Hepatocyte (in vitro differentiated cells): ENCODE data around the gene DEFB114. TPM values are rescaled to one million over a fixed set of nuclear protein-coding genes. Genes with fewer than 3 reads are reported as not detected.

Experiments
- DNase-seq: peaks from one replicate; pipeline ENCODE4 v3.0.0-alpha.2; 2016; ENCODE audit warnings: low spot score
- H2AFZ ChIP-seq: fragments of 200-600 bp; sonication (generic); 2 replicates; pipeline ENCODE4 v1.6.0; 2016; ENCODE audit warnings: antibody characterized with exemption, mild to moderate bottlenecking
- H3K27ac ChIP-seq: fragments of 200-600 bp; sonication (generic); 2 replicates; pipeline ENCODE4 v1.5.1; 2016; ENCODE audit warnings: mild to moderate bottlenecking
- H3K27me3 ChIP-seq: fragments of 200-600 bp; sonication (generic); 2 replicates; pipeline ENCODE4 v1.6.1; 2016
- H3K36me3 ChIP-seq: fragments of 200-600 bp; sonication (generic); replicated peaks from 2 replicates; pipeline ENCODE4 v1.5.1; 2016; ENCODE audit warnings: low read depth; ENCODE audit not compliant: insufficient read depth
- H3K4me1 ChIP-seq: fragments of 200-600 bp; sonication (generic); 2 replicates; pipeline ENCODE4 v1.5.1; 2016; ENCODE audit warnings: mild to moderate bottlenecking, moderate library complexity; ENCODE audit not compliant: insufficient read depth
- H3K4me2 ChIP-seq: fragments of 200-600 bp; sonication (generic); 2 replicates; pipeline ENCODE4 v1.6.0; 2016
- H3K4me3 ChIP-seq: fragments of 200-600 bp; sonication (generic); 2 replicates; pipeline ENCODE4 v1.5.1; 2016; ENCODE audit warnings: mild to moderate bottlenecking
- H3K79me2 ChIP-seq: fragments of 200-600 bp; sonication (generic); 2 replicates; pipeline ENCODE4 v1.6.0; 2017; ENCODE audit warnings: mild to moderate bottlenecking
- H3K9me2 ChIP-seq: fragments of 200-600 bp; sonication (generic); replicated peaks from 2 replicates; pipeline ENCODE4 v1.6.0; 2017; ENCODE audit warnings: mild to moderate bottlenecking; ENCODE audit not compliant: insufficient read depth
- H3K9me3 ChIP-seq: fragments of 200-600 bp; sonication (generic); 2 replicates; pipeline ENCODE4 v1.5.1; 2016; ENCODE audit warnings: low read depth, mild to moderate bottlenecking
- H4K20me1 ChIP-seq: fragments of 200-600 bp; sonication (generic); 2 replicates; pipeline ENCODE4 v1.6.0; 2016; ENCODE audit warnings: mild to moderate bottlenecking; ENCODE audit not compliant: insufficient read depth, poor library complexity, severe bottlenecking
- CTCF ChIP-seq: fragments of 200-600 bp; sonication (generic); IDR thresholded peaks from 2 replicates; pipeline ENCODE4 v1.5.1; 2016; ENCODE audit warnings: antibody characterized with exemption, mild to moderate bottlenecking; ENCODE audit not compliant: poor library complexity
- EZH2 ChIP-seq: fragments of 200-600 bp; sonication (generic); IDR thresholded peaks from 2 replicates; pipeline ENCODE4 v1.6.1; 2016; ENCODE audit warnings: antibody characterized with exemption, mild to moderate bottlenecking, borderline replicate concordance
- EZH2phosphoT487 ChIP-seq: fragments of 200-600 bp; sonication (generic); IDR thresholded peaks from one replicate; pipeline ENCODE4 v1.6.1; 2018; ENCODE audit warnings: antibody characterized with exemption, mild to moderate bottlenecking, low read depth, moderate library complexity; ENCODE audit not compliant: unreplicated experiment, severe bottlenecking
- WGBS: methylation state at CpG from one replicate; pipeline ENCODE4 v1.1.6; 2016; ENCODE audit warnings: low lambda C conversion rate; ENCODE audit errors: missing lambda C conversion rate; 5-methylcytosine and 5-hydroxymethylcytosine counted together
- polyA plus RNA-seq: library from polyadenylated mRNA; unstranded; fragments of >200 nt; fragmentation: Nextera tagmentation; extraction: Ambion mirVana; gene quantifications from 2 replicates; pipeline ENCODE4 v1.2.1, GENCODE V29; 2016
- total RNA-seq: library from RNA; depleted of rRNA; stranded (reverse); fragments of >200 nt; gene quantifications from 2 replicates; pipeline ENCODE4 v1.2.3, GENCODE V29; 2014

Gene DEFB114
- total and polyA plus RNA-seq, 2 experiments from 2014 or later: not detected

- H3K4me3 ChIP-seq: no peak overlapping the region
- no peak for TF ChIP-seq CTCF
- TF ChIP-seq EZH2: no peak
- TF ChIP-seq EZH2phosphoT487: no peak
These were observed 30.4 kb downstream of the DEFB114 start for GRCh38 chr6:49933526-49933925.

GRCh38 chr6:49929340-49929739, 34.6 kb downstream of the DEFB114 start:
- TF ChIP-seq CTCF: no peak
- TF ChIP-seq EZH2phosphoT487: peak; percentile 56
- no peak for TF ChIP-seq EZH2
- DNase-seq: no peak
- no peaks in the 10 kb centered on the region for H3K79me2 ChIP-seq
- H3K4me2 ChIP-seq: no peak overlapping the region
- H3K27ac ChIP-seq: no peak overlapping the region
- no peaks in the 10 kb centered on the region for H3K9me2 ChIP-seq
- H3K36me3 ChIP-seq: no peaks in the 10 kb centered on the region
- H2AFZ ChIP-seq: no peak overlapping the region
- no peaks in the 10 kb centered on the region for H4K20me1 ChIP-seq
- H3K4me3 ChIP-seq: no peak overlapping the region
- H3K9me3 ChIP-seq: no peaks in the 10 kb centered on the region
- H3K27me3 ChIP-seq: no peaks in the 10 kb centered on the region
- no peaks in the 10 kb centered on the region for H3K4me1 ChIP-seq

More at GRCh38 chr6:49933526-49933925, 30.4 kb downstream of the DEFB114 start:
- no peak overlapping the region for H3K4me2 ChIP-seq
- H4K20me1 ChIP-seq: no peaks in the 10 kb centered on the region
- no peaks in the 10 kb centered on the region for H3K9me2 ChIP-seq
- WGBS: 95% methylated on average over 21 of the region's 21 CpGs
- H3K79me2 ChIP-seq: no peaks in the 10 kb centered on the region
- H2AFZ ChIP-seq: no peak overlapping the region
- H3K27ac ChIP-seq: no peak overlapping the region
- no peak for DNase-seq
- H3K27me3 ChIP-seq: no peaks in the 10 kb centered on the region
- H3K36me3 ChIP-seq: no peaks in the 10 kb centered on the region
- H3K4me1 ChIP-seq: no peaks in the 10 kb centered on the region
- H3K9me3 ChIP-seq: no peaks in the 10 kb centered on the region

GRCh38 chr6:49923826-49924225, 40.1 kb downstream of the DEFB114 start:
- Histone ChIP-seq H3K4me1 (no peaks in the 10 kb centered on the region), H3K4me3 (no peak overlapping the region), H3K27me3 (peaks cover 3% of the 10 kb centered on the region), H3K36me3 (no peaks in the 10 kb centered on the region), H2AFZ (no peak overlapping the region), H4K20me1 (no peaks in the 10 kb centered on the region), H3K9me2 (no peaks in the 10 kb centered on the region), H3K27ac (no peak overlapping the region), H3K9me3 (no peaks in the 10 kb centered on the region), H3K79me2 (no peaks in the 10 kb centered on the region), H3K4me2 (no peak overlapping the region)
- no peak for TF ChIP-seq EZH2phosphoT487
- TF ChIP-seq CTCF: no peak
- TF ChIP-seq EZH2: no peak
- 60% methylated on average over 3 of the region's 3 CpGs for WGBS
- no peak for DNase-seq
